Measurements from ENCODE around the gene TRMT5. TPM values are rescaled to one million over a fixed set of nuclear protein-coding genes. Genes with fewer than 3 reads are reported as not detected.

The TRMT5 gene
- polyA plus RNA-seq, 1 of the 3 experiments (the other 2 are of a cell fraction), result 4.0 TPM

DNA sequence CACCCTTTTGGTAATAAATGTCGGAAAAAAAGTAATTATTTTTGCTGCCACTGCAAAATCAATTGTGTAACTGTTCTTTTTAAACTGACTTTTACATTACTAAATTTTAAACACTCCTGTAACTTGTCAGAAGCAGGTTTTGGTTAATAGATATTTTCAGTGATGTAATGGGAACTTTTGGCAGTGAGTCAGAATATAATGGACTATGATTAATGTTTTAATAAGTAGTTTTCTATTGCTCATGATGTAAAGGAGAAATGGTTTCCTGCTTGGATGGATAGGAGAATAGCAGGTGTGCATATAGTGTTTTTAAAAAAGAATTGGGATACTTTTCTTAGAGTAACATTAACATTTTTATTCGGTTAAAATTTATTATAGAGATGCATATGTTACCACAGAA lies 58.8 kb downstream of the TRMT5 start:
- no peaks in the 10 kb centered on the region for H4K20me1 ChIP-seq (ENCODE audit: insufficient read depth)
- WGBS (ENCODE audit: low lambda C conversion rate), result 46% methylated on average over 2 of the region's 2 CpGs
- TF ChIP-seq RAD21 (IDR thresholded peaks at IDR 0.05; ENCODE audit: low read length), result no peak
- no peak for TF ChIP-seq NRF1 (IDR thresholded peaks at IDR 0.05; ENCODE audit: low read depth, low read length)
- TF ChIP-seq EZH2phosphoT487 (IDR thresholded peaks at IDR 0.05; ENCODE audit: borderline replicate concordance, low read depth), result no peak
- TF ChIP-seq CHD2 (IDR thresholded peaks at IDR 0.05; ENCODE audit: low read length, partially characterized antibody), result no peak
- no peak for TF ChIP-seq TAF1 (IDR thresholded peaks at IDR 0.05; ENCODE audit: borderline replicate concordance, low read depth, low read length)
- 0 out of 2 replicates have a peak, but pooled peaks have one; percentile 39 for TF ChIP-seq FOXM1 (IDR thresholded peaks at IDR 0.05; ENCODE audit: low read depth)
- peak in 1 of 2 experiments; percentile 66; a peak in 2 of 4 replicates for TF ChIP-seq EP300 (IDR thresholded peaks at IDR 0.05; ENCODE audit: borderline replicate concordance in 1 of 2, low read depth in 1 of 2, low read length in 1 of 2)
- TF ChIP-seq POLR2AphosphoS5 (IDR thresholded peaks at IDR 0.05; ENCODE audit: low read depth, low read length), result peak; percentile 19; the same call in 1 of the 2 replicates
- TF ChIP-seq FOSL2 (IDR thresholded peaks at IDR 0.05; ENCODE audit: borderline replicate concordance, low read depth), result peak; percentile 59; the same call in 1 of the 2 replicates
- TF ChIP-seq GABPA (IDR thresholded peaks at IDR 0.05; ENCODE audit: low read depth), result no peak
- TF ChIP-seq, protein P1, sequence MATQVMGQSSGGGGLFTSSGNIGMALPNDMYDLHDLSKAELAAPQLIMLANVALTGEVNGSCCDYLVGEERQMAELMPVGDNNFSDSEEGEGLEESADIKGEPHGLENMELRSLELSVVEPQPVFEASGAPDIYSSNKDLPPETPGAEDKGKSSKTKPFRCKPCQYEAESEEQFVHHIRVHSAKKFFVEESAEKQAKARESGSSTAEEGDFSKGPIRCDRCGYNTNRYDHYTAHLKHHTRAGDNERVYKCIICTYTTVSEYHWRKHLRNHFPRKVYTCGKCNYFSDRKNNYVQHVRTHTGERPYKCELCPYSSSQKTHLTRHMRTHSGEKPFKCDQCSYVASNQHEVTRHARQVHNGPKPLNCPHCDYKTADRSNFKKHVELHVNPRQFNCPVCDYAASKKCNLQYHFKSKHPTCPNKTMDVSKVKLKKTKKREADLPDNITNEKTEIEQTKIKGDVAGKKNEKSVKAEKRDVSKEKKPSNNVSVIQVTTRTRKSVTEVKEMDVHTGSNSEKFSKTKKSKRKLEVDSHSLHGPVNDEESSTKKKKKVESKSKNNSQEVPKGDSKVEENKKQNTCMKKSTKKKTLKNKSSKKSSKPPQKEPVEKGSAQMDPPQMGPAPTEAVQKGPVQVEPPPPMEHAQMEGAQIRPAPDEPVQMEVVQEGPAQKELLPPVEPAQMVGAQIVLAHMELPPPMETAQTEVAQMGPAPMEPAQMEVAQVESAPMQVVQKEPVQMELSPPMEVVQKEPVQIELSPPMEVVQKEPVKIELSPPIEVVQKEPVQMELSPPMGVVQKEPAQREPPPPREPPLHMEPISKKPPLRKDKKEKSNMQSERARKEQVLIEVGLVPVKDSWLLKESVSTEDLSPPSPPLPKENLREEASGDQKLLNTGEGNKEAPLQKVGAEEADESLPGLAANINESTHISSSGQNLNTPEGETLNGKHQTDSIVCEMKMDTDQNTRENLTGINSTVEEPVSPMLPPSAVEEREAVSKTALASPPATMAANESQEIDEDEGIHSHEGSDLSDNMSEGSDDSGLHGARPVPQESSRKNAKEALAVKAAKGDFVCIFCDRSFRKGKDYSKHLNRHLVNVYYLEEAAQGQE (IDR thresholded peaks at IDR 0.05; ENCODE audit: low read depth, low read length), result no peak
- TF ChIP-seq, protein P2, sequence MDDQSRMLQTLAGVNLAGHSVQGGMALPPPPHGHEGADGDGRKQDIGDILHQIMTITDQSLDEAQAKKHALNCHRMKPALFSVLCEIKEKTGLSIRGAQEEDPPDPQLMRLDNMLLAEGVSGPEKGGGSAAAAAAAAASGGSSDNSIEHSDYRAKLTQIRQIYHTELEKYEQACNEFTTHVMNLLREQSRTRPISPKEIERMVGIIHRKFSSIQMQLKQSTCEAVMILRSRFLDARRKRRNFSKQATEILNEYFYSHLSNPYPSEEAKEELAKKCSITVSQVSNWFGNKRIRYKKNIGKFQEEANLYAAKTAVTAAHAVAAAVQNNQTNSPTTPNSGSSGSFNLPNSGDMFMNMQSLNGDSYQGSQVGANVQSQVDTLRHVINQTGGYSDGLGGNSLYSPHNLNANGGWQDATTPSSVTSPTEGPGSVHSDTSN (IDR thresholded peaks at IDR 0.05), result peak; percentile 89
- TF ChIP-seq TEAD4 (IDR thresholded peaks at IDR 0.05; ENCODE audit: borderline replicate concordance, insufficient read depth), result peak; percentile 46; the same call in 1 of the 2 replicates
- peak; percentile 86 for TF ChIP-seq TCF12 (IDR thresholded peaks at IDR 0.05)
- TF ChIP-seq FOXJ3 (CRISPR knock-in tag; IDR thresholded peaks at IDR 0.05), result no peak
- no peak for TF ChIP-seq RFX5 (IDR thresholded peaks at IDR 0.05; ENCODE audit: low read length)
- TF ChIP-seq, protein P3, sequence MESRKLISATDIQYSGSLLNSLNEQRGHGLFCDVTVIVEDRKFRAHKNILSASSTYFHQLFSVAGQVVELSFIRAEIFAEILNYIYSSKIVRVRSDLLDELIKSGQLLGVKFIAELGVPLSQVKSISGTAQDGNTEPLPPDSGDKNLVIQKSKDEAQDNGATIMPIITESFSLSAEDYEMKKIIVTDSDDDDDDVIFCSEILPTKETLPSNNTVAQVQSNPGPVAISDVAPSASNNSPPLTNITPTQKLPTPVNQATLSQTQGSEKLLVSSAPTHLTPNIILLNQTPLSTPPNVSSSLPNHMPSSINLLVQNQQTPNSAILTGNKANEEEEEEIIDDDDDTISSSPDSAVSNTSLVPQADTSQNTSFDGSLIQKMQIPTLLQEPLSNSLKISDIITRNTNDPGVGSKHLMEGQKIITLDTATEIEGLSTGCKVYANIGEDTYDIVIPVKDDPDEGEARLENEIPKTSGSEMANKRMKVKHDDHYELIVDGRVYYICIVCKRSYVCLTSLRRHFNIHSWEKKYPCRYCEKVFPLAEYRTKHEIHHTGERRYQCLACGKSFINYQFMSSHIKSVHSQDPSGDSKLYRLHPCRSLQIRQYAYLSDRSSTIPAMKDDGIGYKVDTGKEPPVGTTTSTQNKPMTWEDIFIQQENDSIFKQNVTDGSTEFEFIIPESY (IDR thresholded peaks at IDR 0.05; ENCODE audit: borderline replicate concordance, low read depth), result no peak
- no peak for TF ChIP-seq MEF2A (IDR thresholded peaks at IDR 0.05; ENCODE audit: borderline replicate concordance, low read depth)
- TF ChIP-seq JUND (IDR thresholded peaks at IDR 0.05), result peak; percentile 55
- TF ChIP-seq, protein P4, sequence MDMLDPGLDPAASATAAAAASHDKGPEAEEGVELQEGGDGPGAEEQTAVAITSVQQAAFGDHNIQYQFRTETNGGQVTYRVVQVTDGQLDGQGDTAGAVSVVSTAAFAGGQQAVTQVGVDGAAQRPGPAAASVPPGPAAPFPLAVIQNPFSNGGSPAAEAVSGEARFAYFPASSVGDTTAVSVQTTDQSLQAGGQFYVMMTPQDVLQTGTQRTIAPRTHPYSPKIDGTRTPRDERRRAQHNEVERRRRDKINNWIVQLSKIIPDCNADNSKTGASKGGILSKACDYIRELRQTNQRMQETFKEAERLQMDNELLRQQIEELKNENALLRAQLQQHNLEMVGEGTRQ (IDR thresholded peaks at IDR 0.05; ENCODE audit: borderline replicate concordance, low read depth, low read length), result no peak
- TF ChIP-seq, protein P5, sequence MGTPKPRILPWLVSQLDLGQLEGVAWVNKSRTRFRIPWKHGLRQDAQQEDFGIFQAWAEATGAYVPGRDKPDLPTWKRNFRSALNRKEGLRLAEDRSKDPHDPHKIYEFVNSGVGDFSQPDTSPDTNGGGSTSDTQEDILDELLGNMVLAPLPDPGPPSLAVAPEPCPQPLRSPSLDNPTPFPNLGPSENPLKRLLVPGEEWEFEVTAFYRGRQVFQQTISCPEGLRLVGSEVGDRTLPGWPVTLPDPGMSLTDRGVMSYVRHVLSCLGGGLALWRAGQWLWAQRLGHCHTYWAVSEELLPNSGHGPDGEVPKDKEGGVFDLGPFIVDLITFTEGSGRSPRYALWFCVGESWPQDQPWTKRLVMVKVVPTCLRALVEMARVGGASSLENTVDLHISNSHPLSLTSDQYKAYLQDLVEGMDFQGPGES (IDR thresholded peaks at IDR 0.05; ENCODE audit: low read depth, low read length), result no peak
- TF ChIP-seq RXRA (IDR thresholded peaks at IDR 0.05; ENCODE audit: borderline replicate concordance, low read depth), result no peak
- TF ChIP-seq RCOR1 (IDR thresholded peaks at IDR 0.05; ENCODE audit: low read length), result no peak
- TF ChIP-seq, protein P6, sequence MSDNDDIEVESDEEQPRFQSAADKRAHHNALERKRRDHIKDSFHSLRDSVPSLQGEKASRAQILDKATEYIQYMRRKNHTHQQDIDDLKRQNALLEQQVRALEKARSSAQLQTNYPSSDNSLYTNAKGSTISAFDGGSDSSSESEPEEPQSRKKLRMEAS (IDR thresholded peaks at IDR 0.05; ENCODE audit: low read depth), result no peak
- no peak for TF ChIP-seq GATA2 (CRISPR knock-in tag; IDR thresholded peaks at IDR 0.05)
- TF ChIP-seq YY1 (IDR thresholded peaks at IDR 0.05; ENCODE audit: low read depth), result 0 out of 2 replicates have a peak, but pooled peaks have one; percentile 28
- TF ChIP-seq MXI1 (IDR thresholded peaks at IDR 0.05; ENCODE audit: low read depth, low read length), result no peak

More for the DNA sequence above, 58.8 kb downstream of the TRMT5 start:
- H3K9ac ChIP-seq, result no peak overlapping the region
- H3K79me2 ChIP-seq (ENCODE audit: insufficient read depth), result peaks cover 4% of the 10 kb centered on the region; the same call in 1 of the 2 replicates
- no peaks in the 10 kb centered on the region for H3F3A ChIP-seq (replicated peaks; ENCODE audit: insufficient read depth)
- H3K9me2 ChIP-seq, result no peaks in the 10 kb centered on the region
- H3K4me2 ChIP-seq, result no peak overlapping the region
- no peaks in the 10 kb centered on the region for H3K36me3 ChIP-seq (replicated peaks in 1 of 2; ENCODE audit: control insufficient read depth in 1 of 2, insufficient read depth in 2 of 2, low read length in 1 of 2)
- peak overlapping the region; percentile 37 to 60; a peak in 3 of 4 replicates for H3K27ac ChIP-seq (ENCODE audit: low read depth in 2 of 2, low read length in 1 of 2)
- H3K9me3 ChIP-seq, result no peaks in the 10 kb centered on the region
- POLR2A ChIA-PET, result no interaction called here
- CTCF ChIA-PET, result no interaction called here
- peak; percentile 7 for DNase-seq
- H3K27me3 ChIP-seq (ENCODE audit: insufficient read depth), result no peaks in the 10 kb centered on the region
- H2AFZ ChIP-seq (ENCODE audit: low read depth), result no peak overlapping the region
- no peaks in the 10 kb centered on the region; a peak in 1 of 4 replicates for H3K4me1 ChIP-seq (ENCODE audit: control insufficient read depth in 1 of 2, insufficient read depth in 2 of 2, low read depth in 1 of 2, low read length in 1 of 2)
- no peak overlapping the region for H3K4me3 ChIP-seq (ENCODE audit: low read depth in 2 of 2, low read length in 1 of 2)

Measured in SK-N-SH (cell line).